Measurements from ENCODE around the gene COMMD10.
"Not testable (repeated sequence)": the region's sequence is repeated elsewhere in the genome, so short reads cannot be mapped to it uniquely, and the experiment has no call there.

COMMD10 gene

DNA sequence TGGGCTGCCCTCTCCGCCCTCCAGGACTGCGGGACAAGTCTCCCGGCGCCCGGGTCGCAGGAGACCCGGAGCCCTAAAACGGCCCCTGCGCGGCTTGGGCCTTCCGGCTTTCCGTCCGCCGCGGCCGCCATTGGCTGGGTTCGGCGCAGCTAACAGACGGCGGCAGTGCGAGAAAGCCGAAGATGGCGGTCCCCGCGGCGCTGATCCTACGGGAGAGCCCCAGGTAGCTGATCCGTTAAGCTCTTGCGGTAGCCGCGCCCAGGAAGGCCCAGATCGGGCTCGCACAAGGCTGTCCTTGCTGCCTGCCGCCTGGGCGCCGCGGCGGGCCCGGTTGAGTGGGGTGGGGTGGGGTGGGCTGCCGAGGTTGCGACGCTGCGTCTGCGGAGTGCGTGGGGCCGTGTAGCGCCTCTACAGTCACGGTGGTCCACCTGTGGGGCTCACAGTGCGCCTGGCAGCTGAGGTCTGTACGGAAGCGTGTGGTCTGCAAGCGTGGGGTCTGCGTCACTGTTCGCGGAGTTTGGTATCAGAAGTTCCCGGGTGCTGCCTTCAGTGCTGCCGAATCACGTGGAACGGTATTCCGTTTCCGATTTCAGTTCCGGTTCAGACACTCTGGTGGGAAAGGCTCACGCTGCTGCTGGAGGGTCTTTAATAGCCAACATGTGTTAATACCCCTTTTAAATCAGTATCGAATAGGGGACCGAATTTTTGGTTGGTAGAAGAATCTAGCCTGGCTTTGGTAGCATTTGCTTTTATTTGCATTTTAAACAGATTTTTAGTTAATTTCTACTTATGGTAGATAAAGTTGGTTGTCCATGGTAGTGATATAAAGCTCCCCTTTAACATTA is at the start of gene COMMD10:
Gene COMMD10 (plus strand): TSS at position 155 of the 845 bp plus-strand sequence.
- in situ Hi-C loops (cut with MboI; ENCODE audit: low sequenced_read_pairs): no loop called here

DNA sequence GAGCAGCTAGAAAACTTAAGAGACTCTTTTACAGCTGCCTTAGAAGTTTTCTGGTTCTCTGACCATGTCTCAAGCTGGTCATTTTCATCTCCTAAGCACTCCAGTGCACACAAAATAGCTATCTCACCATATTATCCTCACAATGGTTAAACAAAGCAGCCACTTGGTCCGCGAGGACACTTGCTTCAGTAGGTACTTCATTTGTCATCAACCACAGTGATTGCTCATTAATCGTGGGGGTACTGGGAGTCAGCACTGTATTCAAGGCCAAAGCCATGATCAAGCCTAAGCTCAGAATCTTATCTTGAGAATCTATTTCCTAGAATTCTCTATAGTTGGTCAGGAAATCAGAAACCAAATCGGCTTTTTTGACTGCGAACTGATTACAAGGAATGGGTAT is 49.7 kb upstream of the COMMD10 start:
- in situ Hi-C loops (cut with MboI; ENCODE audit: low sequenced_read_pairs): no loop called here

DNA sequence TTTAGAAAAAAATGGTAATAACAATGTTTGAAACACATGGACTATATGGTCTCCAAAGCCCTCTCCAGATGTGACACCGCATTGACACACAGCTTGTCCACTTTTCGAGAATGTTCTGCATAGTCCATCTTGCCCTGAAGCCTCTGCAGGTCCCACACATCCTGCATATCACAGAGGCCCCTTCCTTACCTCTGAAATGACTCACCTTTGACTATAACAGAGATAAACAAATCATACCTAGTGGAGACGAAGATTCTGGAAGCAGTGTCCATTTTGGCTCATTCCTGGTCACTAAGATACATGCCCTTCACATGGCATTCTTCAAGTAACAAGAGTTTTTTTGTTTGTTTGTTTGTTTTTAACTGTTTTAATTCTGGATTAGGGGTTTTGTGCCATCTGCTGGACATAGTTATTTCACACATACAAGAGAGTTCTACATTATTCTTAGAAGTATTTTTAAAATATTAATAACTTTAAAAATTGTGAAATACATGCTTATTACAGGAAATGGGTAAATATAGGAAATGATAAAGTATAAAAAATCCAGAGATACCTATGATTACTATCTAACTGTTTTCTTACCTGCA is 47.5 kb upstream of the COMMD10 start:
- in situ Hi-C loops (cut with MboI; ENCODE audit: low sequenced_read_pairs): no loop called here

DNA sequence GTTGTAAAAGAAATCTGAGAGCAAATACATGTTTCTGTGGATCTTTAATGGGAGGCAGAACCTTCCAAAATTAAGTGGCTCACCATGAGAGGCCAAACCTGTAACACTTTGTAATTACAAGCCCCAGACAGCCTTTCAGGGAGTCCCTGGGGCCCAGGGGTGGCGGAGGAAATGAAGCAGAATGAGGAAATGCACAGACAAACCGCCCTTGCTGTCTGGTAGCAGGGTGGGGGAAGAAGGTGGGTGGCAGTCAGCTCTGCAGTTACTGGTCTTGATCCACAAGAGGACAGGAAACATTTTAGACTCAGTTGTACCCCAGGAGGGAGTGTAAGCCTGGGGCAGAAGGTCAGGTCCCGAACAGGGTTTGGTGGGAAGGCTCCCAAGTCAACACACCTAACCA is 46.0 kb upstream of the COMMD10 start:
- in situ Hi-C loops (cut with MboI; ENCODE audit: low sequenced_read_pairs): no loop called here

DNA sequence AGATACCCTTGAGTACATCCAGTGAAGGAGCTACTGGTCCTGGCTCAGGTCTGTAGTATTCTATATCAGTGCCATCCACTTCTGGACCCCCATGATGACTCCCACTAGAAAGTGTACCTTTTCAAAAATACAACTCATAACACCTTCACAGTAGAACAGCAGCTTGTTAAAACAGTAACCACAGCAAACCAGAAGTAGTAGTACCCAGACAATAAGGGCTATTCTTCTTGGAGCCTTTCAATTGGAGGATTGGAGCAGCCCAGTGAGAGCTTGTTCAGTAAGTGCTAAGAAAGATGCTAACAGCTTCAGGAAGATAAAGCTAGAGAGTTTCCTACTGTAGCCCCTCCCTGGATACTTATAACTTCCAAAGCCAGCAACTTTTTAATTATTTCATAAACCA is 42.5 kb upstream of the COMMD10 start:
- in situ Hi-C loops (cut with MboI; ENCODE audit: low sequenced_read_pairs): no loop called here

DNA sequence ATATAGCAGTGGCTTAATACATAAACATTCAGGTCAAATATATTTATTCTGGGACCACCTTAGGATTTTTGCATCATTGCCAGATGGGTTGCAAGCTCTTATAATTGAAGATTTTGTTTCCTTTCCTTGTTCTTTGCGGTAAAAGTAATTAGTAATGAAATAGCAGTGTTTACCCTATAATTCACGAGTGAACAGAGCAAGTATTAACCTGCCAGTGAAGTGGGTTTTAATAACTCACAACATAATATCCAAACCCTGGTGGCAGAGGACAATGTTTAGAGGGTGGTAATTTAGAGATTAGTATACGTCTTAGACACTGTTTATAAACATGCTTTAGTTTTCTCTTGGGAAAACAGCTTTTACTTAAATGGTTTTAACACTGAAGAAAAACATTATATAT is 40.8 kb upstream of the COMMD10 start:
- in situ Hi-C loops (cut with MboI; ENCODE audit: low sequenced_read_pairs): no loop called here

DNA sequence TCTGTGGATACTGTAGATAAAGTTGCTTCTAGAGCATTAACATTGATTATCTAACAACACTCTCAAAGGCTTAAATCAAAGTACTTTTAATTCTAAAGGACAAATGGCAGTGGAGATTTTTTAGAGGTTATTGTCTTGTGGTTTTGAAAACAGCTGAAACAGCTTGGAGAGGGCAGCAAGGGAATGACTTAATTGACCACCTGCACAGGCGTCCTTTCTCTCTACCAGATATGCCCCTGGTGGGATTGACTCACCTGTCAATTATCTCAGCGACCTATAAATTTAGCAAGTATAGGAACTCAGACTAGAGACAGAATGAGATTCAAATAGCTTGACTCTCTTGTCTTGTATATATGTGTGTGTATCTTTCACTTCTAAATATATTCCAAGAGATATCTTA is 39.0 kb upstream of the COMMD10 start:
- in situ Hi-C loops (cut with MboI; ENCODE audit: low sequenced_read_pairs): no loop called here

DNA sequence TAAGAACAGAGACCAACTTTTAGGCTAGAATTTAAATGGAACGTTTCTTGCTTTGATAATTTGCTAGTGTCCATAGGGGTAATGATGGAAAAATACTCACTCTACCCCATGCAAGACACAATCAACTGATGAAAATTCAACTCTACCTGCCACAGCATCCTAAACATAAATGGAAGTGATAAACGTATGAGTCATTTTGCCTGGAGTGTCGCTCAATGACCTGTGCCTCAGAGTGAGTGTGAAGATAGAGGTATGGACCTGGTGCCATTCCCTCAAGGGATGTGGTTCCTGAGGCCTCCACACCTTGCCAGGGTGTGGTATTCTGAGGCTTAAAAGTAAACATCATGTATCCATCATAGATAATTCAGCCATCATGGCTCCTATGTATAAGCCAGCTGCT is 38.6 kb upstream of the COMMD10 start:
- in situ Hi-C loops (cut with MboI; ENCODE audit: low sequenced_read_pairs): no loop called here

DNA sequence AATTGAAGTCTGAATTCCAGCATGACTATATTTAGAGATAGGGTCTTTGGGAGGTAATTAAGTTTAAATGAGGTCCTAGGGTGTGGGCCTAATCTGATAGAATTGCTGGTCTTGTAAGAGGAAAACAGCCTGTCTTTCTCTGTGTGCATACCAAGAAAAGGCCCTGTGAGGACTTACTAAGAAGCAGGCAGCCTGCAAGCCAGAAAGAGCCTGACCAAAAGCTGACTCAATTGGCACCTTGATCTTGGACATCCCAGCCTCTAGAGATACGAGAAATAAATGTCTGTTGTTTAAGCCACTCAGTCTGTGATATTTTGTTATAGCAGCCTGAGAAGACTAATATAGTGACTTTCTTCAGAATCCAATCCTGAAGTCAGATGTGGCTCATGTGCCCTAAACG is 38.0 kb upstream of the COMMD10 start:
- in situ Hi-C loops (cut with MboI; ENCODE audit: low sequenced_read_pairs): no loop called here

DNA sequence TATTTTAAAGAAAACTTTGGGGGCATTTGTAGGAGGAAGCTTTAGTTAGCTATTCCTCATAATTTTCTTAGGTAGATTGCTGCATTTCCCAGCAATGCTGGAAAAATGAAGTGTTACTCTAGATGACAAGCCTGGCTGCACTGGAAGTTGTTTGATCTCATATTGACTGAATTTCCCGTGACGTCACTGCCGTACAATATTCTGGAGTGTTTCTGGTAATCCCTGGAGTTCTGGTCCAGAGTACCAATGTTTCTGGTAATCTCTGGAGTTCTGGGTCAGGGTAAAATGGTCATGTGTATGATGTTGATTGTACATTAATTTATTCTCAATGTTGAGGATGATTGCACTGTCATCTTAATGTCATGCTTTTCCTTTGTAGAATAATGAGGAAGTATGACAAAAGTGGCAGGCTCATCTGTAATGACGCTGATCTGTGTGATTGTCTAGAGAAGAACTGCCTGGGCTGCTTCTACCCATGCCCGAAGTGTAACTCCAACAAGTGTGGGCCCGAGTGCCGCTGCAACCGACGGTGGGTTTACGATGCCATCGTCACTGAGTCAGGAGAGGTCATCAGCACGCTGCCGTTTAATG is 26.4 kb upstream of the COMMD10 start:
- in situ Hi-C loops (cut with MboI; ENCODE audit: low sequenced_read_pairs): no loop called here

DNA sequence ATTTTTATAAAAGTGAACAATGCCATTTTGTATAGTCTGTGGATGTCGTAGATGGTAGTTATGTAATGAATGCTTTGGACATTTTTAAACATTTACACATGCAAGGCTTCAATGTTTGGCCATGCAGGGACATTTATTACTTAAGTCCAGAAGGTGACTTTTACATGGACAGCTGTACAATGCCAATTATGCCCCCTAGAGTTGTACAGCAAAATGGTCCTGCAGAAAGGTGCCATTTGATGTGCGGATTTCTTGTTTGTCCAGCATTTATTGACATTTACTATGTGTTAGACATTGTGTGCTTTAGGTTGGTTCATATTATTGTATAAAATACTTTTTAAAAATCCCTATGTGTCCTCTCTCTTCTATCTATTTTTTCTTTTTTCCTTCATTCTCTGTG is 22.5 kb upstream of the COMMD10 start:
- in situ Hi-C loops (cut with MboI; ENCODE audit: low sequenced_read_pairs): no loop called here

DNA sequence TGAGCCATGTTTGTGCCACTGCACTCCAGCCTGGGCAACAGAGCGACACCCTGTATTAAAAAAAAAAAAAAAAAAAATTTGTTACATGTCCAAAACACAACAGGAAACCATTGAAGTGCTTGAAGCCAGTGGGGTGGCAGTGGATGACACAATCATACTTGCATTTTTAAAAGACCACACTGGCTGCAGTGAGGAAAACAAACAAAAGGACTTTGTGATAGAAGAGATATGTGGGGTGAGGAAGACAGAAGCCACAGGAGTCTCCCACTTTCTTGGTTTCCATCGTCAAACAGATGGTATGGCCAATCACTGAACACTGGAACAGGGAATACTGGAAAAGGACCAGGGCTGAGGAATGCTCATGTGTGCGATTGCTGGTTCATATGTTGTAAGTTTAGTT is 20.9 kb upstream of the COMMD10 start:
- in situ Hi-C loops (cut with MboI; ENCODE audit: low sequenced_read_pairs): no loop called here

DNA sequence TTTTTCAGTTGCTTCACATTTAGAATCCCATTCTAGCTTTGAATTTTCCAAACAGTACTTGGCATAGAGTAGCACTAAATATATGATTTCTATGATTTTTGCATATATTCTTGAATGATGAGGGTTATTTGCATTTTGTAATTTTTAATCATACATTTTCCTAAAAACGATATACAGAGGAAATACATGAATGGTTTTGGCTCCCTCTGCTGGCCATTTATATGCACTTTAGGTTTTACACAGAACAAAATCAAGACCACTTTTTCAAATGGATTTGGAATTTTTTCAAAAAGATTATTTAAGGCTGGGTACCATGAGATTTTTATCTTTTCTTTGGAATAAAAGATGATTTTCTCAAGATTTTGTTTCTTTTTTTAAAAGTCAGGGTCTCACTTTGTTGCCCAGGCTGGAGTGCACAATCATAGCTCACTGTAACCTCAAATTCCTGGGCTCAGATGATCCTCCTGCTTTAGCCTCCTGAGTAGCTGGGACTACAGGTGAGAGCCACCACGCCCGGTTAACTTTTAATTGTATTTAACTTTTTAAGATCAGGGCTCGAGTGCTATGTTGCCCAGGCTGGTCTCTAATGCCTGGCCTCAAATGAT is 16.7 kb upstream of the COMMD10 start:
- in situ Hi-C loops (cut with MboI; ENCODE audit: low sequenced_read_pairs): no loop called here

DNA sequence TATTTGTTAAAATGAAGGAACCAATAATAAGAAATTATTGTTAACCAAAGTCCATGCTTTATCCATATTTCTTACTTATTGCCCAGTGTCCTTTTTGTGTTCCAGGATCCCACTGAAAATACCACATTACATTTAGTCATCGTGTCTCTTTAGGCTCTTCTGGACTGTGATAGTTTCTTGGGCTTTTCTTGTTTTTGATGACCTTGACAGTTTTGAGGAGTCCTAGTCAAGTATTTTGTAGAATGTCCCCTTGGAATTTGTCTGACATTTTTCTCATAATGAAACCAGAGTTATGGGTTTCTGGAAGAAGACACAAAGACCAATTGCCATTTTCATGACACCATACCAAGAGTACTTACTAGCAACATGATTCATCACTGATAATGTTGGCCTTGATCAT is 13.6 kb upstream of the COMMD10 start:
- in situ Hi-C loops (cut with MboI; ENCODE audit: low sequenced_read_pairs): no loop called here

DNA sequence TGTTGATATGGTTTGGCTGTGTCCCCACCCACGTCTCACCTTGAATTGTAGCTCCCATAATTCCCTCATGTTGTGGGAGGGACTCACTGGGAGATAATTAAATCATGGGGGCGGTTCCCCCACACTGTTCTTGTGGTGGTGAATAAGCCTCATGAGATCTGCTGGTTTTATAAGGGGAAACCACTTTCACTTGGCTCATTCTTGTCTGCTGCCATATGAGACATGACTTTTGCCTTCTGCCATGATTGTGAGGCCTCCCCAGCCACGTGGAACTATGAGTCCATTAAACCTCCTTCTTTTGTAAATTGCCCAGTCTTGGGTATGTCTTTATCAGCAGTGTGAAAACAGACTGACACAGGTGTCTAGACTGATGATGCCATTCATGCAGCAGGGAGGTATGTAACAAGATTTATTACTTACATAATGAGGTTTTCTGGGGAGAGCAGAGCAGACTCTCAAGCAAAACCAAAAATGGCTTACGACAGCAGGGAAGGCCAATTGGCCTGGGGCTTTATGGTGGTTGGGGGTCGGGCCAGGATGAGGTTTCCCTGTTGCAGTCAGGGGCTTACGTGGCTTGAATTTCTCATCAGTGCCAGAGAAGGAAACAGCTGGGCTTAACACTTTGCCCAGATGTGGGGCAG is 9.5 kb upstream of the COMMD10 start:
- in situ Hi-C loops (cut with MboI; ENCODE audit: low sequenced_read_pairs): no loop called here

DNA sequence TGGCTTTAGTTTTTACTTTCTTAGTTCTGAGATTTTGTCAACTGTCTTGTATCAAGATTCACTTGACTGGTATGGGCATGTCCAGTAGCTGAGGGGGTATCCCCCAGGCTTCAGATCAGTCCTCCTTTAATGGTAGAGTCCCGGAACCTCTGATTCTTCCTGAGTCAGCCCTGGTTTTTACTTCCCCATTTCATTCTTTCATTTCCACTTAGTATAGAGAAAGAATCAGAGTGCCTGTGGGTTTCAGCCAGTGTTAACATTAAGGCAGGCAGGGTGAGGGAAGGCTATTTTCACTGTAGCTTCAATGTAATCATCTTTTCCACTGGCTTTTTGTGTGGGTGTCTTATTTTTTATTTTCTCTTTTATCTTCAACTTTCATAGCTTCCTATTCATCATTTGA is 8.3 kb upstream of the COMMD10 start:
- in situ Hi-C loops (cut with MboI; ENCODE audit: low sequenced_read_pairs): no loop called here

DNA sequence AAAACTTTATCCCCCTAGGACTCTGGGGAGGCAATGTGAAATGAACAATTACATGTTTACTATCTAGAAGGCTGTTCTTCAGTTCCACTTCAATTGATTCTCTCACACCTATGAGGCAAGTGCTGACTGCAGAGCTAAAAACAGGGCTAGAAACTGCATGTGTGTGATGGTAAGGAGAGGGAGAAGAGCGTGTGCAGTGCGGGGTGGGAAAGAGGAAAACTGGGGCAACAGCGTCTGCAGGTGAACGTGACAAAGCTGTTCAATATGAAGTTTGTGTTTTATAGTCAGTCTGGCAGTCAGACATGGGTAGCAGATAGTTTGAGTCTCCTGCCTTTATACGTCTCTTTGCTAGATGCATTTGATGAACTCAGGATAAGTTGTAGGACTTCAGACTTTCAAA is 6.6 kb upstream of the COMMD10 start:
- in situ Hi-C loops (cut with MboI; ENCODE audit: low sequenced_read_pairs): no loop called here

DNA sequence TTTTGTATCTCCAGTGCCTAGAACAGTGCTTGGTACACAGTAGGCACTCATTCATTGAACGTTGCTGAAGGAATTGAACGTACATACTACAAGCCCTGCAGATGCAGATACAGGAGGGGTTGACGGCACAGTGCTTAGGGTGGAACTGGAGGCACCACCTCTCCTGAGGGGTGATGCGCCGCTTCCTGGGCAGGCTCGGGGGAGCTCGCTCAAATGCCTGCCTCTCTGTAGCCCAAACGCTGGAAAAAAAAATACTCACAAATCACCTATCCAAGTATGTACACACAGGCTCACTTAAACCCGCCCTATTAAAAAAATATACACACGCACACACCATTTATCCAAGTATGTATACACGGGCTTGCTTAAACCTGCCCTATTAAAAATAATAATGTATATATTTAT is 536 bp upstream of the COMMD10 start:
- in situ Hi-C loops (cut with MboI; ENCODE audit: low sequenced_read_pairs): no loop called here

DNA sequence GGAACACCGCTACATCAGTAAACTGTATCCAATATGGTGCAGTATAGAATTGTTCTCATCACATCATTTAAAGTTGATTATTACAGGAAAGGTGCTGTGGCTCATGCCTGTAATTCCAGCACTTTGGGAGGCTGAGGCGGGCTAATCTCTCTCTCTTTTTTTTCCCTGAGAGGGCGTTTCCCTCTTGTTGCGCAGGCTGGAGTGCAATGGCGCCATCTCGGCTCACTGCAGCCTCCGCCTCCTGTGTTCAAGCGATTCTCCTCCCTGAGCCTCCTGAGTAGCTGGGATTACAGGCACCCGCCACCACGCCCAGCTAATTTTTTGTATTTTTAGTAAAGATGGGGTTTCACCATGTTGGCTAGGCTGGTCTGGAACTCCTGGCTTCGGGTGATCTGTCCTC is 1.5 kb downstream of the COMMD10 start:
- in situ Hi-C loops (cut with MboI; ENCODE audit: low sequenced_read_pairs): not testable (repeated sequence)

DNA sequence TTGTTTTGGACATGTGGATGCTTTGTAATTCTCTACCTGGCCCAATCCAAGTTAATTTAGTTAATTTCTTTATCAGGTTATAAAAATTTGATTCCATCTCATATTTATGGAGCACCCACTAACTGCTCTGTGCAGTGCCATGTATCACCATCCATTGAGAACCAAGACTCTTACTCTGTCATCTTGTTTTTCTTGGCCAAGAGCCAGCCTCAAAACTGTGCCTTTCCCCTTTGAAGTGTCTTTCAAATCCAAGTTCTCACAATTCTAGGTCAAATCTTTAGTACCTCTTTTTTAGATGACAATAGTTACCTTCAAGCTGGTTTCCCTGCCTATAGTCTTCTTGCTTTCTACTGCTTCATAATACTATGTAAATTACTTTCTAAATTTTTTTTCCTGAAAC is 3.2 kb downstream of the COMMD10 start:
- in situ Hi-C loops (cut with MboI; ENCODE audit: low sequenced_read_pairs): no loop called here

DNA sequence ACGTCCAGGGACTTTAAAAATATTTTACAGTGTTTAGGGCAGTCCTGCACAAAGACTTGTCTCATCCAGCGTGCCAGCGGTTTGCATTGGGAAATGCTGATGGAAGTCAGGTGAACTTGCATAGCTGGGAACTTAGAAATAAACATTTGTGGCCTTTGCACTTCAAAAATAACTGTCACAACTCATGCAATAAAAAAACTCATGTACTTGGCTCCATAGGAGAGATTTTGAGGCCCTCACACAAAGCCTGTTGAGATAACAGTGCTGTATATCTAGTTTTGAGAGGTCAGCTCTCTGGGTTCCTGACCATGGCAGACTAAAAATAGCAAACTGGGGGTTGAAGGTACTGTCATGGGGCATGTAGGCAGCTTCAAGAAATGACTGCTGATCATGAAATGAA is 5.5 kb downstream of the COMMD10 start:
- in situ Hi-C loops (cut with MboI; ENCODE audit: low sequenced_read_pairs): no loop called here
